HG03432 (cell line): Measurements from ENCODE around the gene SMARCD2.
"Not testable (repeated sequence)": the region's sequence is repeated elsewhere in the genome, so short reads cannot be mapped to it uniquely, and the experiment has no call there.

ENCODE experiments used
- ATAC-seq: cut with Tn5 transposase; IDR thresholded peaks from one replicate; pipeline ENCODE4 v1.9.1; 2021; ENCODE audit warnings: mild to moderate bottlenecking, moderate library complexity; ENCODE audit not compliant: unreplicated experiment

Gene SMARCD2

DNA sequence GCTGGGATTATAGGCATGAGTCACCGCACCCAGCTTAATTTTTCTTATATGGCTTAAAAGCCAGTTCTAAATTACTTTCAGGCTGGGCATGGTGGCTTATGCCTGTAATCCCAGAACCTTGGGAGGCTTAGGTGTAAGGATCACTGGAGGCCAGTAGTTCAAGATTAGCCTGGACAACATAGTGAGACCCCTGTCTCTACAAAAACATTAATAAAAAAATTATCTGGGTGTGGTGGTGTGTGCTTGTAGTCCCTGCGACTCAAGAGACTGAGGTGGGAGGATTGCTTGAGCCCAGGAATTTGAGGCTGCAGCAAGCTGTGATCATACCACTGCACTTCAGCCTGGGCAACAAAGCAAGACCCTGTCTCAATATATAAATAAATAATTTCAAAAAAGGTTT lies 10.8 kb upstream of the SMARCD2 start:
- ATAC-seq: no peak

DNA sequence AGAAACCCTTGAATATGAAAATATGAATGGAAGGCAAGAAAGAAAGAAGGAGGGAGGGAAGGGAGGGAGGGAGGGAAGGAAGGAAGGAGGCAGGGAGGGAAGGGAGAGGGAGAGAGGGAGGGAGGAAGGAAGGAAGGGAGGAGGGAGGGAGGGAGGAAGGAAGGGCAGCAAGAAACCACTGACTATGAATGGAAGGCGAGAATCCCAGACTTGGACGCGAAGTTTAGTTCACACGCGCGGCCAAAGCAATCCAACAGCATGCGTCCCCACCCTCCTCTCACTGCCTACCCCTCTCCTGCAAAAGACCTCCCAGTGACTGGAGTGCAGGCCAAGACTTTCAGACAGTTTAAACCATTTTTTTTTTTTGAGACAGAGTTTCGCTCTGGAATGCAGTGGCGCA lies 7.9 kb upstream of the SMARCD2 start:
- no peak for ATAC-seq

GRCh38 chr17:63848834-63849689 lies 6.6 kb upstream of the SMARCD2 start:
- peak; percentile 84 for ATAC-seq

DNA sequence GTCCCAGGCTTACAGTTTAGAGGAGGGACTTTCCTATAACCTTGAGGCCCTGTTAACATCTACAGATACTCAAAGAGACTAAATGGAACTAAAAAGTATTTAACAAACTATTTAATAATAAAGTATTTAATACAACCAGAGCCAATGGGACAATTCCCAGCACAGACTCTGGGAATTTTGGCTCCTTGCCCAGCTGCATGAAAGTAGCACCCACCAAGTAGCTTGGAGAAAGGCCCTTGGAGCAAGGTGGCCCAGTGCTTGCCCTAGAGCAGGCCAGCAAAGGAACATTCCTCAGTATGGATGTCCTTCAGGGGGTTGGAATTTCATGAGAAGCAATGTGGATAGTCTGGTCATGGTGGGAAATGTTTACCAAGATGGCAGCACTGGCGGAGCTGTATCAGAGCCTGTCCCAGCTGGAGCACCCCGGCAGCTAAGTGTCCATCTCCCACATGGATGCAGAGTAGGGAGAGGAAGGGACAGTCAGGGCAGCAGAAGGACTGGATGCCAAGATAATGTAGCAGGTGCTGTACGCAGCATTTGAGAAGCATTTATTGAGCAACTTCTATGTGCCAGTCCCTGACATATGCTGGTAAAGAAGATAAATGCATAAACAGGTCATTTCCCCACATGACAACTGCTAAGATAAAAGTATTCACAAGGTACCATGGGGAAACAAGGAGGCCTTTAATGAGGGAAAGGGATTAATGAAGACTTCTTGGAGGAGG lies 5.2 kb upstream of the SMARCD2 start:
- ATAC-seq: no peak

DNA sequence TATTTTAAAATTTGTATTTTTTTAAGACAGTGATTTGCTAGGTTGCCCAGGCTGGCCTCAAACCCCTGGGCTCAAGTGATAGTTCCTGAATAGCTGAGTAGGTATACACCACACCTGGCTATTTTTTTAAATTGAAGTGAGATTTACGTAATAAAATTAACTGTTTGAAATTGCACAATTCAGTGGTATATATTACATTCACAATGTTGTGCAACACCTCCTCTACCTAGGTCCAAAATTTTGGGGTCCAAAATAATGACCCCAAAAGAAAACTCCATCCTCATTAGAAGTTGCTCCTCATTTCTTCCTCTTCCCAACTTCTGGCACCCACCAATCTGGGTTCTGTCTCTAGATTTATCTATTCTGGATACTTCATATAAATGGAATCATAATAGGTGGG lies 3.0 kb upstream of the SMARCD2 start:
- ATAC-seq: no peak

GRCh38 chr17:63843910-63844677 lies 1.6 kb upstream of the SMARCD2 start:
- ATAC-seq: no peak

DNA sequence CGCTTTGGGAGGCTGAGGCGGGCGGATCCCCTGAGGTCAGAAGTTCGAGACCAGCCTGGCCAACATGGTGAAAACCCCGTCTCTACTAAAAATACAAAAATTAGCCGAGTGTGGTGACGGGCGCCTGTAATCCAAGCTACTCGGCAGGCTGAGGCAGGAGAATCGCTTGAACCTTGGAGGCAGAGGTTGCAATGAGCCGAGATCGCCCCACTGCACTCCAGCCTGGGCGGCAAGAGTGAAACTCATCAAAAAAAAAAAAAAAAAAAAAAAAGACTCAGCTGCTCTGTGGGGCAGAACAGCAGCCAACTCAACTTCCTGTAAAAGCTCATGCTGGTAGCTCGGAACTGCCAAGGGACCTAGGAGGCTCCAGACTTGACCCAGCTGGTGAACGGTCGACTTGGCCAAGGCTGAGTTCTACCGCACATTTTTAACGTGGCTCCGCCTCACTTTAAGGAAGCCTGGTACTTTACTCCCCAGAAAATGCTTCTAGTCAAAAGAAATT lies 953 bp upstream of the SMARCD2 start:
- ATAC-seq: not testable (repeated sequence)

- ATAC-seq: peak; percentile 32
Observed at GRCh38 chr17:63842173-63842539, 329 bp downstream of the SMARCD2 start.

- no peak for ATAC-seq
Observed at GRCh38 chr17:63841350-63842172, 924 bp downstream of the SMARCD2 start.

- no peak for ATAC-seq
Observed at GRCh38 chr17:63840591-63841349, 1.7 kb downstream of the SMARCD2 start.

DNA sequence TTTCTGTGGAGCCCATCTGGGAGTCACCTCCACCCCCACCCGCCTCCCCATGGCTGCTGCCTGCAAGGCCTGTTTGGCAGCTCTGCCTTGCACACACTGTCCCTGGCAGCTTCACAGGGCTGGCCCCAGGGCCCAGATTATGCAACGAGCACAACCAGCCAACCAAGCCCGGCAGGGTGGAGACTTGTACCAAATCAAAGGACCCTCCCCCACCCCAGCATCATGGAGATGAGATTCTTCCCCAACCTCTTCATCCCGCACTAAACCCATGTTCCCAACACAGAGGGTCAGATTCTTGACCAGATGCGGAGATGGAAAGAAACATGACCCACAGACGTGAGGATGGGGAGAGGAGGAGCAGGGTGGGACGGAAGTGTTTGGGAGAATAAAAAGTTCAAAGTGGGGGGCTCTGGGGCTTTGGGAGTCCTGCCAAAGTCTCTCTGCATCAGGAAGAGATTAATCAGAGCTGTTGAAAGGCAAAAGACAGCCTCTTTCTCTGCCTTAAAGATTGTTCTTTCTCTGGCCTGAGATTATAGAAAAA lies 3.8 kb downstream of the SMARCD2 start:
- no peak for ATAC-seq

DNA sequence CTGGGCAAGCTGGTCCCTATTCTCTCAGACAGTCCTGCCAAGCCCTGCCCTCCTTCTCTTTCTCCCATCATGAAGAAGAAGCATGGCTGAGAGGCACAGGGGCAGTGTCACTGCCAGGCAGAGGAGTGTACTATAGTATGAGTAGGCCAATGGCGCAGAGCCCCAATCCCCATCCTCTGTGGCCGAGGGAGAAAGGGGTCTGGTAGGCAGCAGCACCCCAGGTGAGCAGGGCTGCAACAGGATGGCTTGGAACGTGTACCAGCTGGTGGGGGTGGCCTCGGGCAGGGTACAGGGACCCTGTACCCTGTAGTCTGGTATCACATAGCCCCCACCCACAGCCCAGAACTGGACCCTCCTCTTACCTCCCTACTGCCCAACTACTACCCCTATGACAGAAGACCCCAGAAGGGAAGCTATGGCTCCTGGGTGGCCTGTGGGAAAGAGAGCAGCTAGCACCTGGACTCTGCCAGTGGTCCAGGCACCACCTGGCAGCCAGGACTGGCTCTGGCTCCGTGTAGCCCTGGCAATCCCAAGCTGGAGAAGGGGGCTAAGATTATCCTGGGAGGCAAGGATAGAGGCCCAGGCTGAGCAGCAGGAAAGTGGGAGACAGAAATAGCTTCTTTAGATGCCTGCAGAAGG lies 4.4 kb downstream of the SMARCD2 start:
- ATAC-seq: no peak

DNA sequence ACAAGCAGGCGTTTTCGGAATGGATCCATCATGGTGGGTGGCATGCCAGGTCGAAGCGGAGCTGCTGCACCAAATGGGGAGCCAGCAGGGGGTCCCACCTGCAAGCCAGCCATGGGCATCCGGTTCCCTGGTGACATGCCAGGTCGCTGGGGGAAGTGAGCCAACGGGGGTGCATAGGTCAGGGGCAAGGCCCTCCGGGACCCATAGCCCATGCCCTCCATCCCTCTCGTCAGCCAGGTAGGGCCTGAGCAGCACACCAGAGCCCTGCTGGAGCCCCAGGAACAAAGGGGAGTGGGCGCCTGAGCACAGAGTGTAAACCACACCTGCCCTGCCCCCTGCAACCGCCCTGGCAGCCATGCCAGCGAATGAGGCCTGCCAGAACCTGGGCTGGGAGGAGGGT lies 5.0 kb downstream of the SMARCD2 start:
- no peak for ATAC-seq

DNA sequence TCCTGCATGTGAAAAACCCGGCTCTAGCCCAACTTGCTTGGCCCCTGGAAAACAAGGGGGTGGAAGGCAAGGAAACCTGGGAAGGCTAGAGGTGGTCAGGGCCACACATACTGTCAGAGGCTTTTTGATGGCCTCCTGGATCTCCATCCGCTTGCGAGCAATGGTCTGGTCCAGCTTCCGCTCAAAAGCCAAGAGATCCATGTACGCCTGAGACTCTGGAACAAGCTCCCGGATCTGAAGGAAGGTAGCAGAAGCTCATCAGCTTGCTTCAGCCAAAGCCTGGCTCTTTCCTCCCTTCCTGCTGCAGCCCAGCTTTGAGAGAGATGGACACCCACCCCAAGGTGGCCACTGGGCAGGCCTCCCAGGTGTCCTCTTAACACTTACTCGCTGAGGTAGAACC lies 5.7 kb downstream of the SMARCD2 start:
- no peak for ATAC-seq

DNA sequence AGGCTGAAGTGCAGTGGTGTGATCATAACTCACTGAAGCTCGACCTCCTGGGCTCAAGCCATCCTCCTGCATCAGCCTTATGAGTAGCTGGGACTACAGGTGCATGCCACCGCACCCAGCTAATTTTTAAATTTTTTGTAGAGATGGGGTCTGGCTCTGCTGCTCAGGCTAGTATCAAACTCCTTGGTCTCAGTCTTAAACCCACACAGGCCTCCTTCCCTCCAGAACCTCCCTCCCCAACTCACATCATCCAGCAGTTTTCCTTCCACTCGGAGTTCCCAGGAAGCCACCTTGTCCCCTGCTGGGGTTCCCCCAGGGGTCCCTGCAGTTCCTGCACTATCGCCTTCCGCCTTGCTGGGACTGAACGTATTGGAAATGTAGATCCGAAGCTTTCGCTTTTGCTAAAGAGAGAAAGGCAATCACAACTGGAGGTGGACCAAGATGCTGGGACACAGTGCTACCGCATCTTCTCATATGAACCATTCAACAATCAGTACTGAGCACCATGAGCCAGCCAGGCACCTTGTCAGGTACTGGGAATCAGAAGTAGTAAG lies 7.2 kb downstream of the SMARCD2 start:
- no peak for ATAC-seq

DNA sequence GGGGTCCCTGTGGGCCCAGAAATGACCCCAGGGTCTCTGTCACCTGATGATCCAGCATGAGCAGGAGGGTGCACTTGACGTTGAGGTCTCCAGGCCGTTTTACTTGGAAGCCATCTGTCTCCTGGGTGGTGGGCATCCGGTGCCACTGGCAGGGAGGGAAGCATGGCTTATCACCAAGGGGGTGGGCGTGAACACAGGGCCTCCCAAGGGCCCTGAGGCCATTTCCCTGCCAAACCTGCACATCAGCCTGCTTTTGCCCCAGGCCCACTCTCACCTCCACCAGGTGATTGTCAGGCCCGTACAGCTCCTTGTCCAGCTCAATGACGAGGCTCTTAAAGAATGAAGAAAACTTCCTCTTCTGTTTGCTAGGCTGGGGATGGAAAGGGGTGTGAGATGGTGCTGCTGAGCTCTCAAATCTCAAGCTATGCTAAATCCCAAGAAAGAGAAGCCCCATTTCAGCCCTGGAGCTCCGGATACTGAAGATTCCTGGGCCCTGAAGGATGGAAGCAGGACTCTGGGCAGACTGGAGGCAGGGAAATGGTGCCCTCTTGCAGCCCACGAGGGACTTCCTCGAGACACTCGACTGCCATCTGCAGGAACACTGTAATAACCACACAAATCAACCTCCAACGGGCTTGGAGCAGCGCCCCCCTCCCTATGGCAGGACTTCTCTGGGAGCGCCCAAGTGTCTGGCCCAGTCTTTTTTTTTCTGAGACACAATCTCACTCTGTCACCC lies 7.9 kb downstream of the SMARCD2 start:
- peak; percentile 63 for ATAC-seq

DNA sequence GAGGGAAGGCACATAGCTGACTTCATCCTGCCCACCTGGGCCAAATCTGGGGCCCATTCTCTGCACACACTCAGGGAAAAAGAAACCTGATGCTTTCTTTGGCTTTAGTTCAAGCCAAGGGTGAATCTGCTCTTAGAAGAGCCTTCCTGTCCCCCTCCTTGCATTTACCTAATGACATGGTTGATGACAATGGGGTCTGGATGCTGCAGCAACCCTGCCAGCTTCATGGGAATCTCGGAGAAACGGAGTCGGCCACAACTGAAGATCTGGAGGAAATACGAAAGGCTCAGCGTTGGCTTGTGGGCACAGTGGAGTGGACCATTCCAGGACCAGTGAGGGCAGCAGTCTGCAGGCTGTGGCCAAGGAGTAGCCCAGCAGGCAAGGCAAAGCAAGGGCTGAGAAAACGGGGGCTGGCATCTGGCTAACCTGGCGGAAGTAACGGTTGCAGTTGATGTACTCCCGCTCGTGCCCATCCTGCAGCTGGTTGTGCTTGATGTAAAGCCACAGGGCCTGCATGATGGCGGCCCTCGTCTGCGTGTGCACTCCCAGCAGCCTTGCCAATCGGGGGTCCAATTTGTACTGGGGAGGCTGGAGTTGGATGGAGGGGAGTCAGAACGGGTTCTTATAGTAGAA lies 8.6 kb downstream of the SMARCD2 start:
- ATAC-seq: no peak
